ENCODE results near the gene FBF1.

FBF1 gene

DNA sequence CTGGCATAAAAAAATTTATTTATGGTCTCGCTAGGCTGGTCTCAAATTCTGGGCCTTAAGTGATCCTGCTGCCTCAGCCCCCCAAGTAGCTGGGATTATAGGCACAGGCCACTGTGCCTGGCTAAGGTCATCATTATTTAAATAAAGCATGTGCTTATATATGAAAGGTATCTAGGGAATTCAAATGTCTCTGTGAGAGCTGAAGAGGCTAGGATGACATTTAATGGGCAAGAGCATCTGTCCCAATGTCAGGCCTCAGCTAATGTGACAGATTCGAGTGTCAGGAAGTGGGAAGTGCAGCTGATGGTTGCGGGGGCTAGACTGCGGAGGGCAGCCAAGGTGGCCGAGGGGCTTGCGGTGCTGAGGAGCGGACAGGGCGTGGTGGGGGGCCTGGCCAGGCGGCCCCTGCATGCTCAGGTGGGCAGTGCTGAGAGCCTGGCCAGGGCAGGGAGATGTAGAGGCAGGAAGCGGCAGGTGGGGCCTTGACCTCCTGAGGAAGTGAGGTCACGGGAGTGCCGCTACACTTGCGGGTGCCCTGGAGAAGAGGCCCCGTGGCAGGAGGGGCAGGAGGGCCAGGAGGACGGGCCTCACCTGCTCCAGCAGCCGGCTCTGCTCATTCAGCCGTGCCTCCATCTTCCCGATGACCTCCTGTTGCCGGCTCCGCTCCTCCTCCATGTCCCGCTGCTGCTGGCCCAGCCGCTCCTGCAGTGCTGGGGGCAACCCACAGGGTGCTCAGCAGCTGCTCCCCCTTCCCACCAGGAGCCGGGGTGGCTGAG is 23.5 kb downstream of the FBF1 start:
- no peak for DNase-seq (ENCODE audit: low spot score)

DNA sequence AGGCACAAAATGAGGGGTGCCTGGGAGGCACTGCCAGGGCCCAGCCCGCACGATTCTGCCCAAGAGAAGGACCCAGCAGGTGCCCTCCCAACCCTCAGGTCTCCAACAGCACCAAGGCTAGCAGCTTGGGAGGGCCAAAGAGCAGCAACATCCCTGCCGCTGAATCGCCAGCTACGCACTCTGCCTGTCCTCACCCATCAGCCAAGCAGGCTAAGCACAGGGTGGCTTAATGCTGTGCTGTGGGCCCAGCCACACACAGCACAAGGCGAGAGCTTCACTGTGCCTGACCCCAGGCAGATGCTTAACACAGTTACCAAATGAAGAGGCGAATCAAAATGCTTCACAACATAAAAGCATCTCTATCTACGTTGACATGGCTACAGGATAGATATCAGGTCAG is 25.6 kb downstream of the FBF1 start:
- no peak for DNase-seq (ENCODE audit: low spot score)

DNA sequence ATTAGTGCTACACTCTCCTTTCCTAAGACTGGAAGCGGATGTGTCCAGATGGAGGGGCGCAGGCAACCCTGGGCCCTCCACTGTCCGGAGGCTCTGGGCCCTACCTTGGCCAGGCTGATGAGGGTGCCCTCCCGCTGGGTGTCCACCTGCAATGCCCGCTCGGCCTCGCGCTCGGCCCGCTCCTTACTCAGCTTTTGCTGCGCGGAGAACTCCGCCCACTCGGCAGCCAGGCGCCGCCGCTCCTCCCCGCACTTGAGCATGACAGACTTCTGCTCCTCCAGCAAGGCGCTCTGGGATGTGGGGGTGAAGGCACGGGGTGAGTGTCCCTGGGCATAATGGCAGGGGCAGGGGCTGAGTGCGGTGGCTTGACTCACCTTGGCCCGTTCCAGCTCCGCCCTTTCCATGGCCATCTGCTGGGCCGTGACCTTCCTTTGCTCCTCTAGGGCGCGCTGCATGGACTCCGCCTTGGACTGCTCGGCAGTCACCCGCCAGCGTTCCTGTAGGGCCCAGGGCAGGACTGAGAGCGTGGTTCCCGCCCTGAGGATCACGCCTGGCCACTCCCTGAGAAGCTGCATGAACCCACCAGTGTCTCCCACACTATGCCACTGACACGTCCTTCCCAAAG is 26.1 kb downstream of the FBF1 start:
- no peak for DNase-seq (ENCODE audit: low spot score)

DNA sequence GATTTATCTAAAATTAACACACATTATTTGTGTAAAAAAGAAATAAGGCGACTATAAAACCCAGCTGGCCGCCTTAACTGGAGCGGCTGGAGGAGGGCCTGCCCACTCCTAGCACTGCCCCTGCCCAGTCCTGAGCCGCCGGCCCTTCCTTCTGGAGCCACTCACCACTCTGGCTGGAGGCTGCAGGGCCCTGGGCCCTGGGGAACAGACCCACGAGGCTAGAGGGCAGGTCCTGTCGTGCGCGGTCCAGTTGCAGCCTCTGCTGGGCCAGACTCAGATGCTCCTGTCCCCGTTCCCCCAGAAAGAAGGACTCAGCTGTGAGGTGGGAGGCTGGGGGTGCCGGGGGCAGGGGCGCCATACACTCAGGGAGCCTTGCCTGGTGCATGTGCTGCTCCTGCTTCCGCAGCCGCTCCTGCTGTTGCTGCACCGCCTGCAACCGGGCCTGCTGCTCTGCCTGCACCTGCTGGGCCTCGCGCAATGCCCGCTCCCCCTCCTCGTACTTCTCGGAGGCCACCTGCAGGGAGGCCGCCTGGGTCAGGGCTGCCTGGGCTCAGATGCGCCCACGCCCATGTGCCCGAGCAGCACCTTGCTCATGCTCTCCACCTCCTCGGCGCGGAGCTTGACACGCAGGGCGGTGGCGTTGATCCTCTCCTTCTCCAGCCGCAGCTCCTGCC is 27.2 kb downstream of the FBF1 start:
- no peak for DNase-seq (ENCODE audit: low spot score)

DNA sequence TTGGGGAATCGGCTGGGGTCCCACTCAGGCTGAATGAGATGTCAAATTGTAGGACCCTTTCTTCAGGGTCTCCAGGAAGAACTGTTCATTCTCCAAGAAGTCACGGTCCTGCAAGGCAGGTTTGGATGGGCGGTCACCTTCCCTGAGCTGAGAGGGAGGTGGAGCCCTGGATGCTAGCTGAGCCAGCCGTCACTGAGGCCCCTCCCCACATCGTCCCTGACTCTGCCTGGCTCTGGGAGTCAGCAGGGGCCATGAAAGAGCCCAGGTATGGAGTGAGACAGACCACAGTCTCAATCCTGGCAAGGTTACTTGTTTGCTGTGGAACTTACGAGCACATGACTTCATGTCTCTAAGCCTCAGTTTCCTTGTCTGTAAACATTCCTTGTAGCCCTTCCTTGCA is 30.1 kb downstream of the FBF1 start:
- no peak for DNase-seq (ENCODE audit: low spot score)

DNA sequence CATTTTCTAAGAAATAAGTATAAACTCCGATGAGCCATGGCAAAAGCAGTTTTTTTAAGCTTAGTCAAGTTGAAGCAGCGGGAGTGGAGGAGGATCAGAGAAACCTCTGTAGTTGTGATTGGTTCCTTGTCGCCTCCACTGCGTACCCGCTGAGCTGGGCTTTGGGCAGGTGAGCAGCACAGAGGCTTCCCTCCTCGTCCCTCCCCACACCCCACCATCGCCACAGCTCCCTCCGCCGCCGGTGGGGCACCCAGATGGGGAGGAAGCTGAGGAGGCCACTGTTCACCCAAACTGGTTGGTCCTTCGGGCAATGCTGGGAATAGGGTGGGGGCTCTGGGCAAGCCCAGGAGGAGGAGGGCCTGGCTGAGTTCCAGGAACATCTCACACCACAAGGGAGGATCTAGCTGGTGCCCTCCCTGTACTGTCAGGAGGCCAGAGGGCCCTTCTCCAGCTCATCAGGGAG is 31.0 kb downstream of the FBF1 start:
- no peak for DNase-seq (ENCODE audit: low spot score)

DNA sequence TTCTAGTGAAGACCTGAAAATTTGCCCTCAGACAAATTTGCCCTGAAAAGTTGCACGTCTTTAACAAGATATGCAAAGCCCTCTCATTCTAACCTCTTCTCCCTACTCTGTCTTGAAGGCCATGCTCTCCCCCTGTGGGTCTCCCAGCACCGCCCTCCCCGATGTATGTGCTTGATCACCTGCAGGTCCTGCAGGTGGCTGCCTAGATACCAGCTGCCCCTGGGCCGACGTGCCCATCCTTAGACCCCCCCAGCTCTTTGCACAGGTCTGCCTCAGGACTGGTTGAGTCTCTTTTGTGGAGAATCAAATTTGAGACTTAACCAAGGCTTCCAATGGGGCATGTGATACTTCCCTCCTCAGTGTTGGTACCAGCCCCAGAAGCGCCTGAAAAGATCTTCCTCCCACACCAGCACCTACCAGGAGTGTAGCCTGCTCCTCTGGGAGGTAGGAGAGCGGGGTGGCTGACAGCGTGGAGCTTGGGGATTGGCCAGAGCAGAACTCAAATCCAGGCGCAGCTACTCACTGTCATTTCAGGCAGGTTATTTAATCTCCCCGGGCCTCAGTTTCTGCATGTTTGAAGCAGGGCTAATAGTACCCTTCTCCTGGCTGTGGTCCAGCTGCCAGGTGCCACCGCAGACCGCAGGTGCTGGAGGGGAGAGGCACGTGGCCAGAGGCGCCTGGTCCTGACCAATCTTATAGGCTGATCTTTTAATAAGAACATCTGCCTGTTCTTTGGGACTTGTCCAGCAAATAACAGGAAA is 31.6 kb downstream of the FBF1 start:
- no peak for DNase-seq (ENCODE audit: low spot score)

DNA sequence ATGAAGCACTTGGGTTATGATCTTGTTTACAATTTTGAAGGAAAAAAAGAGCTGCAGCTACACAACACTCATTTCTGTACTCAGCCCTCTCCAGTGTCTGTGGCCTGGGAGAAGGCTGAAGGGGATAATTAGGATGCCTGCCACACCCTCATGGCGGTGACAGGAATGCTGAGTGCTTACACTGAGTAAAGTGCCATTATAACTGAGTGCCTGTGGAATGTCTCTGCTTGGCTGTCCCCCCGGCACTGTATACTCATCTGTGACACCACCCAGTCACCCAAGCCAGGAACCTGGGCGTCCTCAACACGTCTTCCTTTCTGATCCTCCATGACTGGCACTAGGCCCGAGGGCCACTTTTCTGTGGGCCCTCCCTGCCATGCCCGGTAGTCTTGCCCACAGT is 32.6 kb downstream of the FBF1 start:
- DNase-seq (ENCODE audit: low spot score) = no peak

DNA sequence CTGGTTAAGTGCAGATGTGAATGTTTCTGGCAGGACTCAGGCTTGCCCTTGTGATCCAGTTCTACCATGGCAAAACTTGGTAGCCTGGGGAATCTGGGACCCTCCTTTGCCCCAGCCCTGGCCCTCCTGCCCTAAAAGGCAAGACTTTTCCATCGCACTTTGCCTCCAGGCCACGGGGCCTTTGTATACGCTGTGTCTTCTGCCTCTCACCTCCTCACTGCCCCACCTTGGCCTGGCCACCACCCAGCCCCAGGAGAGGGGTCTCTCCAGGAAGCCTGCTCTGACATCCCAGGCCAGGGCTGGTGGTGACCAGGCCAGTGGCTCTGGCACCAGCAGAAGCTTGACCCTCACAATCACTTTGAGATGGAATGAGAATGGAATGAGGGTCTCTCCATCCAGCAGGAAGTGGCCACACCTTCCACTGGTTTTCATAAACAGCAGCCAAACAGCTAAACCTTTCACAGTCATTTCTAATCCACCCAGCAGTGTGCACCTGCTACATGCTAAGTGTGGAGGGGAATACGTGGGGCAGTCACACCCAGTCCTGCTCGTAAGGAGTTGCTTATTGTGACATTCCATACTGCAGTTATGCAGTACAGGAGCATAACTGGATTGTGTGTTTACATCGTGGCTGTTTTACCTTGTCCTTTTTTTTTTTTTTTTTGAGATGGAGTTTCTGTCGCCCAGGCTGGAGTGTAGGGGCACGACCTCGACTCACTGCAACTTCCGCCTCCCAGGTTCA is 34.5 kb downstream of the FBF1 start:
- DNase-seq (ENCODE audit: low spot score) = no peak

DNA sequence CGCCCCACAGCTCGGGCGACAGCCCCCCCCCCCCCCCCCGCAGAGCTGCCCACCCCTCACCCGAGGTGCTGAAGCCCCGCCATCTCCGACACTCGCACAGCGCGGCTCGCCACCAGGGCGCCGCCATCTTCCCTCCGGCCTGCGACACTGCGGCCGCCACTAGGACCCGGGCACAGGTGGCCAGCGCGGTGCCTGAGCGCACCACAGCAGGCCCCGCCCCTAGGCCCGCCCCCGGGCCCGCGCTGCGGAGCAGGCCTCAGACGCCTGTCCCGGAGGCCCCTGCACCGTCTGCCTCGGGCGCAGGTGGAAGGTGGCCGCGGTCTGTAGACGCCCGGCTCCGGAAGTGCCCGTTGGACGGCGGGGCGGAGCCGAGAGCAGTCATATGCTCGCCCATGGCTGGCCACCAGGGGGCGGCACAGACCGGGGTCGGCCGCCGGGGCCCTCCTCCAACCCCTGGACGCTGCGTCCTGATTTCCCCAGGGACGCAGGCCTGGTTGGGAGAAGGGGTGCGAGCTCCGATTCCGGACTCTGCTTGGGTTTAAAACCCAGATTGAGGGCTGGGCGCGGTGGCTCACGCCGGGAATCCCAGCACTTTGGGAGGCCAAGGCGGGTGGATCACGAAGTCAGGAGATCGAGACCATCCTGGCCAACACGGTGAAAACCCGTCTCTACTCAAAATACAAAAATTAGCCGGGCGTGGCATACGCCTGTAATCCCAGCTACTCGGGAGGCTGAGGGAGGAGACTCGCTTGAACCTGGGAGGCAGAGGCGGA is 35.9 kb downstream of the FBF1 start, which contains the start of gene MRPL38:
Gene MRPL38, minus strand, starts transcription at position 136 of the 773 bp plus-strand sequence. Its CDS starts 9 bp downstream, at position 127.
- peak; percentile 96 for DNase-seq (ENCODE audit: low spot score)

DNA sequence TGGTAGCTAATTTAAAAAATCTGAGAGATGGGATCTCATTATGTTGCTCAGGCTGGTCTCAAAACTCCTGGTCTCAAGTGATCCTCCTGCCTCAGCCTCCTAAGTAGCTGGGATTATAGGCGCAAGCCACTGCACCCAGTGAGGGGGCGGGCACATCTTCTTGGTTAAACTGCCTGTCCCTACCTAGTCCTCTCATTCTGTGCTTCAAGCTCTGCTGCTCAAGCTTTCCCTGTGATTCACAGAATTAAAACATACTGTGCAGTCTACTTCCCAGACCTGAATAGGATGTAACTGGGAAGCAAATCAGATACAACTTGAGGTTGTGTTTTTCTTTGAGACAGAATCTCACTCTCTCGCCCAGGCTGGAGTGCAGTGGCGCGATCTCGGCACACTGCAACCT is 38.4 kb downstream of the FBF1 start:
- DNase-seq (ENCODE audit: low spot score) = no peak

DNA sequence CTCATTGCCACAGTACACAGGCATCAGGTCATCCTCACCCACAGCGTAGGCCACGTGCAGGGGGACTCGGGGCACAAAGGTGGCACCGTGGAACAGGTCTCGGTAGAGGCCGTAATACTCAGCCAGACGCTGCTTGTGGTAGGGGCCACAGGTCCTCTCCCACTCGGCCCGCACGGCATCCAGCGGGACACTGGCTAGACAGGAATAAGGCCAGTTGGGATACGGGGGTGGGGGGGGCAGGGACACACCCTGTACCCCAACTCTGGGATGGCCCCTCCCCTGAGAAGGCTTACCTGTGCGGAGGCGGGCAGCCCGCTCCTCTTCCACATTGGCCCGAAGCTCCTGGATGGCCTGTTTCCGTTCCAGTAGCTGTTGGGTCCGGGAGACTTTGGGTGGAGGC is 39.1 kb downstream of the FBF1 start:
- no peak for DNase-seq (ENCODE audit: low spot score)

DNA sequence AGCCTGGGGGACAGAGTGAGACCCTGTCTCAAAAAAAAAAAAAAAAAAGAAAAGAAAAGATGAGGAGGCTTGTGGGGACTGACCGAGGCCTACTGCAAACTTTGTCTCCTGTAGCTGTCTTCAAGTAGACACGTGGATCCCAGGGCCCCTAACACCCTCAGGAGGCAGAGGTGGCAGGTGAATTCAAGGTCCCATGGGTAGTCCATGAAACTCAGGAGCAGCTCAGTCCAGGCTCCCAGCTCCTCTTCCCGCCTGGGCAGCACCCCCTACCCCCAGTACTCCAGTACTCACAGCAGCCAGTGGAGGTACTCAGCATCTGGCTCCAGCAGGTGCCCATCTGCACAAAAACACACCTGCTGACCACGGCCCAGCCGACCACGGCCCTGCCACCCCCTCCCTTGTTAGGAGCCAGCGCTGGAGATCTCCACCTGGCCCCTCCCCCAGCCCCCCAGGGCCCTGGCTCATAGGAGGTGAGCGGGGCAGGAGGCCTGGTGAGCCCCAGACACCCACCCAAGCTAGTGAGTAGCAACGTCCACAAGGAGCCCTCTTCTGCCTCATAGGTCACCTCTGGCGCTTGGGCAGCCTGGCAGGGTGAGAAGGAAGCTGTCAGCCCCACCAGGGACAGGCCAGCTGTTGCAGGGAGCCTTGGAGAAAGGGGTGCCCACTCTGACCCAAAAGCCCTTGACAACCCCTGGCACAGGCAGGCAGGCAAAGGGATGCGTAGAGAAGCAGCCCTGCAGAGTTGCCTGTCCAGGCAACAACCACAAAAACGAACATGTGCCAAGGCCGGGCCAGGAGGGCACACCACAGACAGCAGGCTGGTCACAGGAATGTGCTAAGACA is 39.9 kb downstream of the FBF1 start:
- DNase-seq (ENCODE audit: low spot score) = no peak

DNA sequence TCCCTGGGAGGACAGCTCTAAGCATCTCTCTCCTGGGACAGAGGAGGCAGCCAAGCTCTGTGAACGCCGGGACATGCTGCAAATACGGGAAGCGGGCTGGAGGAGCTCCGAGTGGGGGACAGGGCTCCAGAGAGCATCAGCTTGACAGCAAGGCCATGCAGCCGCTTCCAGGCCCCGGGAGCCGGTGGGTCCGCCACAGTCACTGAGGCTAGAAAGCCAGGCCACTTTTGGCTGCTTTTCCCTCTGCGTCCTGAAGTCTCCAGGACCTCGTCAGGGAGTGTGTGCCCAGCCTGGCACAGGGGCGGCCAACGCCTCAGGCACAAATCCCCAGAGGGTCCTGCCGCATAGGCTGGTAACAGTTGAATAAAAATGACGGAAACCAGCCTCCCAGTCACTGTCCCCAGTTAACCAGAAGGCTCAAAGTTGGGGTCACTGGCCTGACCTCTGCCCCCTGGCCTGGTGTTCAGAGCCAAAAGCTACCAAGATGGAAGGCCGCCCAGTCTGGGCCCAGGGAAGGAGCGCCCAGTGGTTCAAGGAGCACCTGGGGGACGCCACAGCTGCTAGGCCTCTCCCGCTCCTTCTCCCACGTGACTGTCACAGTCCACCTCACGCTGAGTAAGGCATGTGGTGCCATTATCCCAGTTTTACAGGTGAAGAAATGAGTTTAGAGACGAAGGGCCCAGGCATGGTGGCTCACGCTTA is 40.9 kb downstream of the FBF1 start:
- no peak for DNase-seq (ENCODE audit: low spot score)

DNA sequence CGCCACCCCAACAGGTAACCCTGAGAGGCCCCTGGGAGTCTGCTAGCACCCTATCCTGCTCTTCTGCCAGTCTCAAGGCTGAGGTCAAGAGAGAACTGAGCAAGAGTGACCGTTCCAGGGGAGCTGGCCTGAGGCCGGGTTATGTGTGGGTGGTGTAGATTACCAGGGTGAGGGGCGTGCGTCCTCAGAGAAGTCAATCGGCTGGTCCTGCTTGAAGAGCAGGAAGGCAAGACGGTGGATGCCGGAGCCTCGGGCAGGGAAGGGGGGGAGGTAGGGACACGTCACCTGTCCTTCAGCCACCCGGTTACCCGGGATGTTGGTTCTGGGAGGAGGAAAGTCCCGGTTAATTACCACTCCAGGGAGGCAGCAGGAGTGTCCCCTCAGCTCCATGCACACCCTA is 41.5 kb downstream of the FBF1 start:
- DNase-seq (ENCODE audit: low spot score) = no peak

DNA sequence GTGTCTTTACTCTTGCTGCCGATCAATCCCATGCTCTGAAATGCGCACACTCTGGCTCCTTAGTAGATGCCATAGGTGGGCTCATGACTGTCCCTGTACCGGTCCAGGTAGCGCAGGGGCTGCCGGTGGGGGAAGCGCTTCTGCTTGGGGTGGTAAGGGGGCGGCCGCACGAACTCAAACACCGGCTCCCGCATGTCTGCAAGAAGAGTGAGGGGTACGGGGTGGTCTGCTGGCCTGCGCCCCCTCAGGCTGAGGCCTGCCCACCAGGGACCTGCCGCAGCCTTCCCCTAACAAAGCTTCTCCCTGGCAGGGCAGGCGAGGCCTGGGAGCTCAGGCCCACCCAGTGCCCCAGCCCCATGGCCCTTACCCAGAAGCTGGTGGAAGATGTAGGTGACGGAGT is 42.1 kb downstream of the FBF1 start:
- no peak for DNase-seq (ENCODE audit: low spot score)

DNA sequence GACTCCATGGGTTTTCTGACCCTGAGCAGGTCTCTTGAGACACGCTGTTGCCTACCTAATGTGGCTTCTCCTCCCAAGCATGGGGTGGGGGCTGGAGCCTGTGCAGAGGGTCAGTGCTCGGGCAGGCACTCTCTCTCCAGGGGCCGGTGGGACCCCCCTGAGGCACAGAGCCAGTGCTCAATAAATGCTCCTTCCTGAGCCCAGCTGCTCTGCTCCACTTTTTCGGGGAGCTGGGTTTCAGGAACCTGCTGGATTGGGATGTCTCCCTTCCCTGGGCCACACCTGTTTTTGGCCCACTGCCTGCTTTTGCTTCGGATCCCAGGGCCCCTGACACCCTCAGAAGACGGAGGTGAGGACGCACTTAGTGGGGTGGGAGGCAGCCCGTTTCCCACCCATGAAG is 42.8 kb downstream of the FBF1 start:
- no peak for DNase-seq (ENCODE audit: low spot score)

DNA sequence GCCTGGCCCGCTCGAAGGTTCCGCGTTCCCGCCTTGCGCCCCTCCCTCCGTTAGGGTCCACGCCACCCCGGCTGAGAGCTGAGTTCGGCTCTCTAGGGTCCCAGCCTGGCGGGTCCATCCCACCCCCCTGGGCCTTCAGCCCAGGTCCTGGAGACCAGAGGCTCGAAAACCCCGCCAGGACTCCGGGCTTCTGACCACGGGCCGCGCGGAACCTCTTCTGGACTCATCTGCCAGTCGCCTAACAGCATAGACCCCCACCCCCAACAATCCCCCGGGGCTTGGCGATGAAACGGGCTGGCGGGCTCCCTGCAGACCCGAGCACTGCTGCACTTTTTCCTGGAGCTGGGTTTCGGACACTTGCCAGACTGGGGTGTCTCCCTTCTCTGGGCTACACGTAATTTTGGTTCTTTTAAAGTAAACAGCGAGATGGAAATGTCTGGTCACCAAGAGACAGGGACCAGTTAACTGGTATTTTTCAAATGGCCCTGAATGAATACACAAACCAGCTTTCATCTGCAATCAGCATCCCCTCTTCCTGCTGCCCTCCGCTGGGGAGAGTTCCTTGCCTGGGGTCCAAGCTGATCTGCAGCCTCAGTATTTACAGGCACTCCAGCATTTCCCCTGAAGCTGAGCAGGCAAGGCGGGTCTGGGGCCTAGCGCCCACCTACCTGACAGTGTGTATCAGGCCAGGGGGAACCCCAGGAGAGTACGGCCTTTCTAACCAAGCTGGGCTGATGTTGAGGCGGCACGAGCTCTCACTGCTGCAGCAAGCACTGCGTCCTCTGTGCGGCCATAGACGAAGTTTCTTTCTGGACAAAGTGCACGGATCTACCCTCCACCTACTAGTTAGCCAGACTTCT is 43.5 kb downstream of the FBF1 start:
- DNase-seq (ENCODE audit: low spot score) = no peak

All from kidney capillary endothelial cell (primary cell).